Spleen (tissue), 7 donors: ENCODE measurements around the gene ZNF253.
"Not testable (repeated sequence)": the region's sequence is repeated elsewhere in the genome, so short reads cannot be mapped to it uniquely, and the experiment has no call there.

Source experiments
- CTCF ChIP-seq, 11 experiments: fragments of 200-600 bp in 7 of 11; fragments of 450-650 bp in 4 of 11; sonication (generic) in 4 of 11; IDR thresholded peaks in 8 of 11; conservative IDR thresholded peaks in 3 of 11; 1 replicate in 7 of 11; 2 replicates in 4 of 11; pipeline versions ENCODE4 v1.4.0 to v1.8.0; 2016 to 2021; ENCODE audit warnings: antibody characterized with exemption in 11 of 11, inconsistent platforms in 4 of 11, mild to moderate bottlenecking in 1 of 11
- POLR2A ChIP-seq, 3 donors: fragments of 450-650 bp; IDR thresholded peaks; one replicate each; pipeline ENCODE4 v1.5.1; 2017; ENCODE audit warnings: antibody characterized with exemption in 3 of 3, mild to moderate bottlenecking in 1 of 3
- POLR2AphosphoS5 ChIP-seq, 3 donors: sonication (generic); formaldehyde crosslinking; IDR thresholded peaks; one replicate each; pipeline ENCODE4 v1.5.1; 2017; ENCODE audit warnings: antibody characterized with exemption in 3 of 3
- donor health status: DM: no; HTN: no; CAD: no; lungs with moderate emphysema.
- donor health status: DM: no; HTN: no; CAD: no.
- donor health status: DM: no; HTN: no; CAD: no.

- TF ChIP-seq CTCF (IDR thresholded peaks at IDR 0.05 in 8 of 11, conservative IDR thresholded peaks at IDR 0.05 in 3 of 11); POLR2AphosphoS5 (IDR thresholded peaks at IDR 0.05); POLR2A (IDR thresholded peaks at IDR 0.05): not testable (repeated sequence)
Measured at GRCh38 chr19:19851740-19852139, 13.9 kb upstream of the ZNF253 start.
